ENCODE measurements around the gene SIK1.
A peak's percentile ranks its signal among the peaks of the same experiment; 100 is the strongest.
"Not testable (repeated sequence)": the region's sequence is repeated elsewhere in the genome, so short reads cannot be mapped to it uniquely, and the experiment has no call there.

The SIK1 gene

GRCh38 chr21:43426404-43427241 is at the start of gene SIK1:
TSS of gene SIK1 (minus strand) at chr21:43427131. CDS start at chr21:43426178, 953 bp downstream.
- not testable (repeated sequence) for DNase-seq

GRCh38 chr21:43471597-43472242 is 44.8 kb upstream of the SIK1 start:
- DNase-seq, result not testable (repeated sequence)

- DNase-seq, result not testable (repeated sequence)
Measured at GRCh38 chr21:43469719-43470458, 43.0 kb upstream of the SIK1 start.

GRCh38 chr21:43467785-43468184 is 40.9 kb upstream of the SIK1 start:
- DNase-seq, result peak in 1 of 2 donors; percentile 10

- not testable (repeated sequence) for DNase-seq
Measured at GRCh38 chr21:43465159-43465558, 38.2 kb upstream of the SIK1 start.

- DNase-seq, result not testable (repeated sequence)
Measured at GRCh38 chr21:43463498-43464261, 36.7 kb upstream of the SIK1 start.

- not testable (repeated sequence) for DNase-seq
Measured at GRCh38 chr21:43462932-43463331, 36.0 kb upstream of the SIK1 start.

GRCh38 chr21:43460475-43460874 is 33.5 kb upstream of the SIK1 start:
- not testable (repeated sequence) for DNase-seq

- DNase-seq, result not testable (repeated sequence)
Measured at GRCh38 chr21:43458995-43459394, 32.1 kb upstream of the SIK1 start.

- not testable (repeated sequence) for DNase-seq
Measured at GRCh38 chr21:43456616-43457314, 29.8 kb upstream of the SIK1 start.

GRCh38 chr21:43455717-43456116 is 28.8 kb upstream of the SIK1 start:
- DNase-seq, result not testable (repeated sequence)

- DNase-seq, result not testable (repeated sequence)
Measured at GRCh38 chr21:43454176-43454575, 27.2 kb upstream of the SIK1 start.

GRCh38 chr21:43451850-43452249 is 24.9 kb upstream of the SIK1 start:
- not testable (repeated sequence) for DNase-seq

GRCh38 chr21:43450287-43450686 is 23.4 kb upstream of the SIK1 start:
- not testable (repeated sequence) for DNase-seq

- DNase-seq, result not testable (repeated sequence)
Measured at GRCh38 chr21:43447353-43447977, 20.5 kb upstream of the SIK1 start.

- DNase-seq, result not testable (repeated sequence)
Measured at GRCh38 chr21:43446277-43446932, 19.5 kb upstream of the SIK1 start.

- not testable (repeated sequence) for DNase-seq
Measured at GRCh38 chr21:43444524-43444923, 17.6 kb upstream of the SIK1 start.

GRCh38 chr21:43442571-43442970 is 15.6 kb upstream of the SIK1 start:
- not testable (repeated sequence) for DNase-seq

GRCh38 chr21:43440835-43441727 is 14.2 kb upstream of the SIK1 start:
- DNase-seq, result not testable (repeated sequence)
